C4-2B (cell line): ENCODE measurements around the gene LHX3.

ENCODE experiments used
- ZFX ChIP-seq: fragments of 450-650 bp; IDR thresholded peaks from 2 replicates; pipeline ENCODE4 v1.6.1; 2017
- TF ChIP-seq, protein P1 (sequence below): fragments of 450-650 bp; conservative IDR thresholded peaks from 2 replicates; pipeline ENCODE4 v1.5.1; 2017; ENCODE audit warnings: mild to moderate bottlenecking

DNA sequence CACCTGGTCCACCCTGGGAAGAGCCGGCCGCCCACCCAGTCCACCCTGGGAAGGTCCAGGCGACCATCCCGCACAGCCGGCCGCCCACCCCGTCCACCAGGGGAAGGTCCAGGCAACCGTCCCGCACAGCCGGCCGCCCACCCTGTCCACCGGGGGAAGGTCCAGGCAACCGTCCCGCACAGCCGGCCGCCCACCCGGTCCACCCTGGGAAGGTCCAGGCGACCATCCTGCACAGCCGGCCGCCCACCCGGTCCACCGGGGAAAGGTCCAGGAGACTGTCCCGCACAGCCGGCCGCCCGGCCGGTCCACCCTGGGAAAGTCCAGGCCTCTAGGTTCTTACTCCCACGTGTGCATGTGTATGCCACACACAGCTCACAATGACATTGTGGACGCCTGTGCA, 47.4 kb upstream of the LHX3 start:
- TF ChIP-seq, protein P1, sequence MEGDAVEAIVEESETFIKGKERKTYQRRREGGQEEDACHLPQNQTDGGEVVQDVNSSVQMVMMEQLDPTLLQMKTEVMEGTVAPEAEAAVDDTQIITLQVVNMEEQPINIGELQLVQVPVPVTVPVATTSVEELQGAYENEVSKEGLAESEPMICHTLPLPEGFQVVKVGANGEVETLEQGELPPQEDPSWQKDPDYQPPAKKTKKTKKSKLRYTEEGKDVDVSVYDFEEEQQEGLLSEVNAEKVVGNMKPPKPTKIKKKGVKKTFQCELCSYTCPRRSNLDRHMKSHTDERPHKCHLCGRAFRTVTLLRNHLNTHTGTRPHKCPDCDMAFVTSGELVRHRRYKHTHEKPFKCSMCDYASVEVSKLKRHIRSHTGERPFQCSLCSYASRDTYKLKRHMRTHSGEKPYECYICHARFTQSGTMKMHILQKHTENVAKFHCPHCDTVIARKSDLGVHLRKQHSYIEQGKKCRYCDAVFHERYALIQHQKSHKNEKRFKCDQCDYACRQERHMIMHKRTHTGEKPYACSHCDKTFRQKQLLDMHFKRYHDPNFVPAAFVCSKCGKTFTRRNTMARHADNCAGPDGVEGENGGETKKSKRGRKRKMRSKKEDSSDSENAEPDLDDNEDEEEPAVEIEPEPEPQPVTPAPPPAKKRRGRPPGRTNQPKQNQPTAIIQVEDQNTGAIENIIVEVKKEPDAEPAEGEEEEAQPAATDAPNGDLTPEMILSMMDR = no peak
- no peak for TF ChIP-seq ZFX
